Fibroblast of gingiva (primary cell): ENCODE data around the gene GABBR1.
"Not testable (repeated sequence)": the region's sequence is repeated elsewhere in the genome, so short reads cannot be mapped to it uniquely, and the experiment has no call there.

Experiments used
- DNase-seq: peaks from one replicate; pipeline ENCODE4 v3.0.0-alpha.2; 2011; ENCODE audit warnings: low read depth

Gene GABBR1

GRCh38 chr6:29632789-29633533 lies at the start of gene GABBR1:
Gene GABBR1, minus strand, starts transcription at chr6:29633183. Its CDS starts 798 bp downstream, at chr6:29632385.
- peak; percentile 92 for DNase-seq

GRCh38 chr6:29681811-29682210 lies 48.8 kb upstream of the GABBR1 start:
- no peak for DNase-seq

- no peak for DNase-seq
These were observed 47.9 kb upstream of the GABBR1 start, which contains the start of gene ZFP57 for GRCh38 chr6:29680904-29681303. Gene ZFP57, minus strand, starts transcription at chr6:29681152. Its CDS starts 4,149 bp downstream, at chr6:29677003.

DNA sequence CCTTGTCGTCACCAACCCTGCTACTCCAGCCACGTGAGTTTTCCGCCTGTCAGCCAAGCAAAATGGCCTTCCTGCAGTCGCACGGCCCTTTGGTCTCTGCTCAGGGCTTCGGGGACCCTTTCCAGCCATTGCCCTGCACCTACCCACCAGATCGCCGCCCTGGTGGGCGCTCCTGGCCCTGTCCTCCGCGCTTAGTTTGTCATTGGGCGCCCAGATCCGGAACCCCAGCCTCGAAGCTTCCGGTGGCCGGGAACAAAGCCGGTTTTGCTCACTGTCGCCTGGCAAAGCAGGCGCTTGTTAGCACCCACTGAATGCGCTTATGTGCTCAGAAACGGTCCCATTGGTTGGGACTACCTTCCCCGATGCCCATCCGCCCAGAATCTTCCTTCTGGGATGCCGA lies 47.4 kb upstream of the GABBR1 start:
- DNase-seq, result no peak

DNA sequence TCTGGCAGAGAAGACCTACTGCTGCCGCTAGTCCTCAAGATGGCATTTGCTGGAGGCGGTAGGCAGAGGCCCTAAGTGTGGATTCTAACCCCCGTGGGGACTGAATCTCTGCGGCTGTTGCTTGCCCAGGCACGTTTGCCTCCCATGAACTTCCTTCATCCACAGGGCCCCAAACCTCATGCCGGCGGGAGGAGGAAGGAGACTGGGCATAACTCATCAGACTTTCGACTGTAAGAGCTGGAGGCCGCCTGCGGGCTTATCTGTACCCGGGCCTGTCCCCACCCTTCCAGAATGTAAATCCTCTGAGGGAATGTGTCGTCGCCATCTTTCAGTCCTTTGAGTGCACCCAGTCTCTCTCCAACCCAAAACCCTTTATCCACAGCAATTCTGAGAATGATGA lies 47.0 kb upstream of the GABBR1 start:
- no peak for DNase-seq

DNA sequence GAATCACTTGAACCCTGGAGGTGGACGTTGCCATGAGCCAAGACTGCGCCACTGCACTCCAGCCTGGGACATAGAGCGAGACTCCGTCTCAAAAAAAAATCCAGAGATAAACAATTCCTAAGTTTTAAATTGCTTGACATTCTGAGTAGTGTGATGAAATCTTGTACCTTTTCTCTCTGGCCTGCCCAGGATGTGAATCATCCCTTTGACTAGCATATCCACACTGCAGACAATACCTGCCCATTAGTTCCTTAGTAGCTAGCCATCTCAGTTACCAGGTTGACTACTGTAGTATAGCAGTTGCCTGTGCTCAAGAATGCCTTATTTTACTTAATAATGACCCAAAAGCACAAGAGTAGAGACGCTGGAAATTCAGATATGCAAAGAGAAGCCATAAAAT lies 45.1 kb upstream of the GABBR1 start:
- DNase-seq, result no peak

- DNase-seq, result no peak
These were observed 44.1 kb upstream of the GABBR1 start for GRCh38 chr6:29676981-29677601.

- DNase-seq, result no peak
These were observed 42.6 kb upstream of the GABBR1 start for GRCh38 chr6:29675561-29675960.

GRCh38 chr6:29674008-29674407 lies 41.0 kb upstream of the GABBR1 start:
- DNase-seq, result no peak

DNA sequence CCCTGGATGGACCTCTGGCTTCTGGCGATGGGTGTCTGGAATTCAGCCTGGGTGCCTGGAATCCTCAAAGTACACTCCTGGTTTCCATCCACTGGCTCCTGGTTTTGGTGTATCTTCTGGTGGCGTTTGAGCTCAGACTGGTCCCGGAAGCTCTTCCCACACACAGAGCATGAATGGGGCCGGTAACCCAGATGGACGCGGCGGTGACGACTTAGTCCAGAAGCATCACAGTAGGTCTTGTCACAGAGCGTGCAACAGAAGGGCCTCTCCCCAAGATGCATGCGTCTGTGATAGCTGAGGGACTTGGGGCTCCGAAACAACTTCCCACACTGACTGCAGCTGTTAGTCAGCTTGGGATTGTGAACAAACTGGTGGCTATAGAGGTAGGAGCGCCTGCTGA lies 40.2 kb upstream of the GABBR1 start:
- DNase-seq, result no peak

- not testable (repeated sequence) for DNase-seq
These were observed 39.1 kb upstream of the GABBR1 start for GRCh38 chr6:29672116-29672515.

GRCh38 chr6:29671026-29671425 lies 38.0 kb upstream of the GABBR1 start:
- DNase-seq, result no peak

DNA sequence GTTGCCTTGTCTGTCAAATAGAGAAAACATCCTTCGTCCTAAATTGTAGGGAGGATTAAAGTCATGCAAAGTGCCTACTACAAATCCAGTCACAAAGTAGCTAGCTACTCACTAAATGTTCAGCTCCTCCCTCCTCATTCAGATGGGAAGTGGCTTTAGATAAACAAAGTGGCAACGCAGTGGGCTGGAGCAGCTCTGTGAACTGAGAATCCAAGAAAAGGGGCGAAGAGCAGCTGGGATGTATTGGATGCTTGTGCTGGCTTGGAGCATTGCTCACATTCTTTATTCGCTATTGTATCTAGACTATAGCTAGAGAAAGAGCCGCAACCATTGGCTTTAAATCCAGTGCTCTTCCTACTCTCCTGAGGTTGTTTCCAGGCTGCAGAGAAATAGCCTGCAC lies 34.2 kb upstream of the GABBR1 start:
- DNase-seq, result no peak

DNA sequence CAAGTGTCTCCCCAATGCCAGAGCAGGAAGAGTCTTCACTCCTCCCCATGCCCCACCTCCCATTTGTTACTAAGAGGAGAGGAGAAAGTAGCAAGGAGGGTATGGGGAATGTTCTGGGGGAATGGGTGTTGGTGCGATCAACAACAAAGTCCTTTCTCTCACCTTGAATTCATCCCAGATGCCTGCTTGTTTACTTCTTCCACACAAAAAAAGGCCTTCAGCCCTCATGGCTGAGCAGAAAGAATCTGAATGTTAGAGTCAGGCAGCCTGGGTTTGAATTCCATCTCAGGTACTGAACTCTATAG lies 33.8 kb upstream of the GABBR1 start:
- DNase-seq, result no peak

DNA sequence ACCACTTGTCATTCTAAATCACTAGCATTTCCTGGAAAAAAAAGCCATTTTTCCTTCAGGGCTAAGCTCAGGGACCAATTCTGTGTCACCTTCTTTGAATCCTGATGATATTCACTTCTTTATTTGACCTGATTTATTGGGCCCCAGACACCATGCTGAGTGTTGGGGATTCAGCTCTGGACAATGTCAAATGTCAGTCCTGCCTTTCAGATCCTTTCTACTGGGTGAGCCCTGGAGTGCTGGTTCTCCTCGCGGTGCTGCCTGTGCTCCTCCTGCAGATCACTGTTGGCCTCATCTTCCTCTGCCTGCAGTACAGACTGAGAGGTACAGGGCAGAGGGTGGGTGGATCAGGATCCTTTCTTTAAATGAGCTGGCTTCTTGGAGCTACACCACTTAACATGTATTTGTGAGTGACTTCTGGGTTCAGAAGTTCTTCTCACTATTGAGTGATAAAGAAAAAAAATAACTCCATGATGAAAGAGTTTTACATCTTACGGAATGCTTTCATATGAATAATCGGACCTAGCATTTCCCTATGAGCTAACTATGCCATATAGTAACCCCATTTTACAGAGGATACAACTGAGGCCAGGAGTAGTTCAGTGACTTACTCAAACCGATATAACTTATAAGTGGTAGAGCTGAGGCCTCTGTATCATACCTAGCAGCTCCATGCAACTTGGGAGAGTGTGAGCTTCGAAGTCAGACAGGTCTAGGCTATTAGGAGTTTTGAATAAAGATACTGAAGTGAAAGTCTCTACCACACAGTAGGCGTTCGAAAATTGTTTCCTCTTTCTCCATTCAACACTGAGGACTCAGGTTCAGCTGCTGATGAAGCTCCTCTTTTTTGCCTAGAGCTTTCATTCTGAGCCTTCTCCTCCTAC lies 33.2 kb upstream of the GABBR1 start:
- DNase-seq, result no peak

DNA sequence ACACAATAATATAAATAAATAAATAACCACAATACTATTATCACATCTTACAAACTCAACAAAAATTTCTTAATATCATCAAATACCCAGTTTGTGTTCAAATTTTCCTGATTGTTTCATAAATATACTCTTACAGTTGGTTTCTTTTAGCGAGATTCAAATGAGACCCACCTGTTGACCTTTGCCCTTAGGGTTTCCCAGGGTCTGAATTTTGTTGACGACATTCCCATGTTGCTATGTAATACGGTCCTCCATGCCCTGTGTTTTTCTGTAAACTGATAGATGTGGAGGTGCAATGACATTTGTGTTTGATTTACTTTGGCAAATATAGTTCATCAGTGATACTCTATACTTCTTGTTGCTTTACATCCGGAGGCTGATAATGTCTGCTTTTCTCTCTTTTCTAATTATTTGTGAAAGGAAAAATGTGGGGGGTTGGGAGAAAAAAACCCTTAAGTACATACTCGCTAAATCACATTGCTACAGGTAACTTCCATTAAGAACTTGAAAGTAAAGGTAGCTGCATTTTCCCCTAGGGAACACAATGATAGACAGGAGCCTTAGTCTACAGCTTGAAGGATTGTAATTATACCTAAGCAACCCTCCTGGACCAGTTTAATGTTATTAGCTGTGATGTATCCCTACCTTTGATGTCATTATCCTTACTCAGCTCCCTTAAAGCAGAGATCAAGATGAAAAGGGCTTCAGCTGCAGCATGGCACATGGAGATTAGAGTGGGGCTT lies 30.5 kb upstream of the GABBR1 start:
- no peak for DNase-seq

DNA sequence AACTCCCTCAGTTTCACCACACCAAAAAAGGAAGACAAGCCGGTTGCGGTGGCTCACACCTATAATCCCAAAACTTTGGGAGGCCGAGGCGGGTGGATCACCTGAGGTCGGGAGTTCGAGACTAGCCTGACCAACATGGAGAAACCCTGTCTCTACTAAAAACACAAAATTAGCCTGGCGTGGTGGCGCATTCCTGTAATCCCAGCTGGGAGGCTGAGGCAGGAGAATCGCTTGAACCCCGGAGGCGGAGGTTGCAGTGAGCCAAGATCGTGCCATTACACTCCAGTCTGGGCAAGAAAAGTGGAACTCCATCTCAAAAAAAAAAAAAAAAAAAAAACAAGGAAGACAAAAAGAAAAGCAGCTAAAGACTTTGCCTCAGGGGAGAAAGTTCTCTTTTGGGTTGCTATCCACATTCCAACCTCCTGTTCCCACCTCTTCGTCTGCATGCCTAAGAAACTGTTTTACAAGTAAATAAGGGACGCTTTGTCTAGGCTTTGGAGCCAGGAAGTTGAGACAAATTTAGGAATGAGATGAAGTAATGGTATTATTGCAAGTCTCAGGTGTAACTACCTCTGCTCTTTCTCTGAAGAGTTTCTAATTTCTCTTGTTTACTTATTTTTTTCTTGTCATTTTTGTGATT lies 28.6 kb upstream of the GABBR1 start:
- DNase-seq, result not testable (repeated sequence)

DNA sequence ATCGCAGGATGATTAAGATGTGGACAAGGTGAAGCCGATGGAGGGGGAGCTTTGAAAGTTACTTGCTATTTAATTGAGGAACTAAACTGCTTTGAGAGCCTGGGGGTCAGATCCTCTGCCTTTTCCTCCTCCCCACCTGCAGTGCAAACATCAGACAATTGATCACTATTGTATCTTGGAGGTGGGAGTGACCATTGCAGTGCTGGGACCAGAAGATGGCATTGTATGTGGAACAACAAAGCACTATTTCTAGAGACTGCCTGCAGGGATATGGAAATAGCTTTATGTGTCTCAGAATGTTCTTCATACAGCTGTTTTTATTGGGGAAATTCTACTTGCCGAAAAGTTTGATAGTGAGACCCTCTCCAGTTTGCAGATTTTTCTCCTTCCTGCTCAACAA lies 28.1 kb upstream of the GABBR1 start:
- no peak for DNase-seq

GRCh38 chr6:29656798-29657197 lies 23.8 kb upstream of the GABBR1 start, which contains the start of gene MOG:
Gene MOG, plus strand, starts transcription at chr6:29657092. Its CDS starts 118 bp downstream, at chr6:29657210.
- no peak for DNase-seq

DNA sequence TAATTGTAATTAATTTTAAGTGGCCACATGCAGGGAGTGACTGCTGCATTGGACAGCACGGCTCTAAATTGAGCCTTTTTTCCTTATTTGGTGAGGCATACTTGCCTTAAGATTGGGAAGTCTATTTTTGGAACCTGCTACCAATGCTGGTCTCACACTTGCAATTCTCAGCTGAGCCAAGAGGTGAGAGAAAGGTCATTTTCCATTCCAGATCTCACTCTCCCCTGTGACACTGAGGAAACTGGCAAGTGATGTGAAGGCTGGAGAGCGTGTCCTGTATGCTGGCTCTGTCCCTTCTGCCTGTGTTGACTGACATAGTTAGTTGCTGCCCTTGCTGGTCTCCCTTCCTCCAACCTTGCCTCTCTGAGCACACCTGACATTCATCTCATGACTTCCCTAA lies 23.2 kb upstream of the GABBR1 start:
- DNase-seq, result no peak

GRCh38 chr6:29655658-29656057 lies 22.7 kb upstream of the GABBR1 start:
- DNase-seq, result no peak
